Endothelial cell of umbilical vein (primary cell): Measurements from ENCODE around the gene CACNA2D3.

Experiments
- EZH2 ChIP-seq: IDR thresholded peaks from 2 replicates; pipeline ENCODE4 v1.6.1; 2012; ENCODE audit warnings: borderline replicate concordance, low read depth, mild to moderate bottlenecking, moderate library complexity, low read length, inconsistent platforms; ENCODE audit not compliant: severe bottlenecking
- FOS ChIP-seq: IDR thresholded peaks from 2 replicates; pipeline ENCODE4 v1.6.1; 2011; ENCODE audit warnings: mild to moderate bottlenecking, low read length, moderate library complexity, borderline replicate concordance; ENCODE audit not compliant: insufficient read depth
- JUN ChIP-seq: IDR thresholded peaks from 2 replicates; pipeline ENCODE4 v1.6.1; 2011; ENCODE audit warnings: borderline replicate concordance, low read depth; ENCODE audit not compliant: insufficient read length, insufficient read depth
- MAX ChIP-seq: IDR thresholded peaks from 2 replicates; pipeline ENCODE4 v1.6.1; 2011; ENCODE audit not compliant: insufficient read depth, insufficient read length
- MYC ChIP-seq: IDR thresholded peaks from one replicate; pipeline ENCODE4 v1.6.1; 2011; ENCODE audit warnings: mild to moderate bottlenecking, low read depth, low read length
- POLR2A ChIP-seq: IDR thresholded peaks from 2 replicates; pipeline ENCODE4 v1.6.1; 2012; ENCODE audit warnings: low read depth, mild to moderate bottlenecking, control low read depth, low read length
- TF ChIP-seq, protein P1 (sequence below), 2 donors: IDR thresholded peaks; 1 replicate in 1 of 2; 2 replicates in 1 of 2; pipeline ENCODE4 v1.5.1; 2011; ENCODE audit warnings: low read length in 2 of 2, mild to moderate bottlenecking in 2 of 2, moderate library complexity in 2 of 2, control low read depth in 1 of 2, inconsistent platforms in 1 of 2, low read depth in 1 of 2; ENCODE audit not compliant: insufficient read depth in 1 of 2; ENCODE audit errors: extremely low read depth in 1 of 2

DNA sequence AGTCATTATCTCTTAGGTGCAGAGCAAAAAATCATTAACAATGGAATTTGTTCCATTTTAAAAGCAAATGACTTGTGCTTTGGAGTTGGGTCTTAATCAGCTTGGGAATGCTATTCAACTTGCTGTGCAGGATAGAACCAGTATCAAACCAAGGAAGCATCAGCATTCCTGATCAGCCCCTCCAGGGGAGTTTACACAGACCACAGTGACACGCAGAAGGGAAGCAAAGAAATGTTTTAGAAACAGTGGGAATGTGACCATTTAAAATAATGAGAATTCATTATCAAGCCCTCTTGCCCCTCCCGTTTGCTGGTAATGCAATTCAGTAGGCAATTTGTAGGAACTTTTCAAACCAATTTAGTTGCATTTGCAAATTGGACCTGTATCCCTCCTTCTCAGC lies 650.4 kb downstream of the CACNA2D3 start:
- TF ChIP-seq FOS (no peak), MAX (no peak), MYC (no peak), POLR2A (no peak), JUN (no peak), EZH2 (no peak)
- TF ChIP-seq, protein P1, sequence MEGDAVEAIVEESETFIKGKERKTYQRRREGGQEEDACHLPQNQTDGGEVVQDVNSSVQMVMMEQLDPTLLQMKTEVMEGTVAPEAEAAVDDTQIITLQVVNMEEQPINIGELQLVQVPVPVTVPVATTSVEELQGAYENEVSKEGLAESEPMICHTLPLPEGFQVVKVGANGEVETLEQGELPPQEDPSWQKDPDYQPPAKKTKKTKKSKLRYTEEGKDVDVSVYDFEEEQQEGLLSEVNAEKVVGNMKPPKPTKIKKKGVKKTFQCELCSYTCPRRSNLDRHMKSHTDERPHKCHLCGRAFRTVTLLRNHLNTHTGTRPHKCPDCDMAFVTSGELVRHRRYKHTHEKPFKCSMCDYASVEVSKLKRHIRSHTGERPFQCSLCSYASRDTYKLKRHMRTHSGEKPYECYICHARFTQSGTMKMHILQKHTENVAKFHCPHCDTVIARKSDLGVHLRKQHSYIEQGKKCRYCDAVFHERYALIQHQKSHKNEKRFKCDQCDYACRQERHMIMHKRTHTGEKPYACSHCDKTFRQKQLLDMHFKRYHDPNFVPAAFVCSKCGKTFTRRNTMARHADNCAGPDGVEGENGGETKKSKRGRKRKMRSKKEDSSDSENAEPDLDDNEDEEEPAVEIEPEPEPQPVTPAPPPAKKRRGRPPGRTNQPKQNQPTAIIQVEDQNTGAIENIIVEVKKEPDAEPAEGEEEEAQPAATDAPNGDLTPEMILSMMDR (IDR thresholded peaks at IDR 0.05; ENCODE audit: extremely low read depth in 1 of 2, insufficient read depth in 1 of 2, low read depth in 1 of 2, low read length in 2 of 2), result no peak
